Smooth muscle cell (in vitro differentiated cells): Measurements from ENCODE around the gene TATDN3. TPM values are rescaled to one million over a fixed set of nuclear protein-coding genes. Genes with fewer than 3 reads are reported as not detected.
A peak's percentile ranks its signal among the peaks of the same experiment; 100 is the strongest.
"Not testable (repeated sequence)": the region's sequence is repeated elsewhere in the genome, so short reads cannot be mapped to it uniquely, and the experiment has no call there.

Source experiments
- DNase-seq: peaks from one replicate; lab custom pipeline; 2025; ENCODE audit not compliant: unreplicated experiment; lab: John Stamatoyannopoulos, UW
- H2AFZ ChIP-seq: fragments of 200-600 bp; sonication (generic); 2 replicates; pipeline ENCODE4 v1.6.0; 2016; ENCODE audit warnings: antibody characterized with exemption, low read depth, mild to moderate bottlenecking
- H3F3A ChIP-seq: fragments of 200-600 bp; sonication (generic); 2 replicates; pipeline ENCODE4 v1.6.0; 2017; ENCODE audit warnings: antibody characterized with exemption, low read depth
- H3K27ac ChIP-seq: fragments of 200-600 bp; sonication (generic); 2 replicates; pipeline ENCODE4 v1.5.1; 2016; ENCODE audit warnings: low read depth, mild to moderate bottlenecking
- H3K27me3 ChIP-seq: fragments of 200-600 bp; sonication (generic); 2 replicates; pipeline ENCODE4 v1.6.1; 2016; ENCODE audit warnings: low read depth, mild to moderate bottlenecking
- H3K36me3 ChIP-seq: fragments of 200-600 bp; sonication (generic); 2 replicates; pipeline ENCODE4 v1.5.1; 2016; ENCODE audit warnings: low read depth
- H3K4me1 ChIP-seq: fragments of 200-600 bp; sonication (generic); 2 replicates; pipeline ENCODE4 v1.5.1; 2016; ENCODE audit warnings: low read depth
- H3K4me2 ChIP-seq: fragments of 200-600 bp; sonication (generic); 2 replicates; pipeline ENCODE4 v1.6.0; 2016; ENCODE audit warnings: mild to moderate bottlenecking
- H3K4me3 ChIP-seq: fragments of 200-600 bp; sonication (generic); 2 replicates; pipeline ENCODE4 v1.5.1; 2016; ENCODE audit warnings: mild to moderate bottlenecking
- H3K79me2 ChIP-seq: fragments of 200-600 bp; sonication (generic); 2 replicates; pipeline ENCODE4 v1.6.0; 2016; ENCODE audit warnings: low read depth, mild to moderate bottlenecking
- H3K9ac ChIP-seq: fragments of 200-600 bp; sonication (generic); 2 replicates; pipeline ENCODE4 v1.6.0; 2016; ENCODE audit warnings: low read depth
- H3K9me3 ChIP-seq: fragments of 200-600 bp; sonication (generic); replicated peaks from 2 replicates; pipeline ENCODE4 v1.5.1; 2016; ENCODE audit warnings: low read depth
- H4K20me1 ChIP-seq: fragments of 200-600 bp; sonication (generic); 2 replicates; pipeline ENCODE4 v1.6.0; 2016; ENCODE audit warnings: low read depth
- CTCF ChIP-seq: fragments of 200-600 bp; sonication (generic); IDR thresholded peaks from 2 replicates; pipeline ENCODE4 v1.5.1; 2017; ENCODE audit warnings: borderline replicate concordance, mild to moderate bottlenecking, antibody characterized with exemption; ENCODE audit not compliant: insufficient read depth, poor library complexity, severe bottlenecking
- WGBS: methylation state at CpG from one replicate; pipeline ENCODE4 v1.1.7; 2016; ENCODE audit warnings: low lambda C conversion rate; 5-methylcytosine and 5-hydroxymethylcytosine counted together
- polyA plus RNA-seq: library from polyadenylated mRNA; unstranded; fragments of >200 nt; fragmentation: Nextera tagmentation; extraction: Ambion mirVana; gene quantifications from 2 replicates; pipeline ENCODE4 v1.2.1, GENCODE V29; 2016
- total RNA-seq: library from RNA; depleted of rRNA; stranded (reverse); fragments of >200 nt; gene quantifications from 2 replicates; pipeline ENCODE4 v1.2.3, GENCODE V29; 2014

Gene TATDN3
- total and polyA plus RNA-seq, 2 experiments from 2014 or later, result 14.3 to 46.7 TPM

GRCh38 chr1:212759683-212760082, 32.0 kb upstream of the TATDN3 start:
- Histone ChIP-seq H3K79me2 (peaks cover 25% of the 10 kb centered on the region), H3K36me3 (no peaks in the 10 kb centered on the region), H4K20me1 (peaks cover 24% of the 10 kb centered on the region), H3K4me1 (no peaks in the 10 kb centered on the region), H3K9ac (no peak overlapping the region), H2AFZ (no peak overlapping the region), H3K9me3 (no peaks in the 10 kb centered on the region), H3F3A (no peaks in the 10 kb centered on the region), H3K27me3 (no peaks in the 10 kb centered on the region), H3K4me3 (no peak overlapping the region), H3K4me2 (no peak overlapping the region), H3K27ac (no peak overlapping the region)
- no peak for TF ChIP-seq CTCF
- 97% methylated on average over 5 of the region's 5 CpGs for WGBS
- DNase-seq, result no peak

GRCh38 chr1:212760126-212760823, 31.4 kb upstream of the TATDN3 start:
- no peak overlapping the region for H3K4me3 ChIP-seq
- H3K36me3 ChIP-seq, result no peaks in the 10 kb centered on the region
- H3K4me1 ChIP-seq, result no peaks in the 10 kb centered on the region
- no peak overlapping the region for H3K27ac ChIP-seq
- peaks cover 24% of the 10 kb centered on the region for H4K20me1 ChIP-seq
- H2AFZ ChIP-seq, result no peak overlapping the region
- H3K4me2 ChIP-seq, result no peak overlapping the region
- peaks cover 25% of the 10 kb centered on the region for H3K79me2 ChIP-seq
- no peaks in the 10 kb centered on the region for H3K9me3 ChIP-seq
- DNase-seq, result no peak
- peak; percentile 17 for TF ChIP-seq CTCF
- 91% methylated on average over 10 of the region's 10 CpGs for WGBS
- no peaks in the 10 kb centered on the region for H3F3A ChIP-seq
- H3K9ac ChIP-seq, result no peak overlapping the region
- no peaks in the 10 kb centered on the region for H3K27me3 ChIP-seq

- Histone ChIP-seq H3K9me3 (no peaks in the 10 kb centered on the region), H4K20me1 (peaks cover 24% of the 10 kb centered on the region), H3K79me2 (peaks cover 25% of the 10 kb centered on the region), H3K4me2 (no peak overlapping the region), H3F3A (no peaks in the 10 kb centered on the region), H3K9ac (no peak overlapping the region), H2AFZ (no peak overlapping the region), H3K4me1 (no peaks in the 10 kb centered on the region), H3K27ac (no peak overlapping the region), H3K27me3 (no peaks in the 10 kb centered on the region), H3K4me3 (no peak overlapping the region), H3K36me3 (no peaks in the 10 kb centered on the region)
- 94% methylated on average over 4 of the region's 4 CpGs for WGBS
- DNase-seq, result no peak
- TF ChIP-seq CTCF, result no peak
Measured at GRCh38 chr1:212762234-212762633, 29.5 kb upstream of the TATDN3 start.

GRCh38 chr1:212762839-212763238, 28.9 kb upstream of the TATDN3 start:
- no peak for DNase-seq
- no peak overlapping the region for H2AFZ ChIP-seq
- no peak for TF ChIP-seq CTCF
- H3F3A ChIP-seq, result no peaks in the 10 kb centered on the region
- WGBS, result 96% methylated on average over 9 of the region's 9 CpGs
- H3K4me2 ChIP-seq, result no peak overlapping the region
- H3K27ac ChIP-seq, result no peak overlapping the region
- no peaks in the 10 kb centered on the region for H3K27me3 ChIP-seq
- H3K4me3 ChIP-seq, result no peak overlapping the region
- no peaks in the 10 kb centered on the region for H3K9me3 ChIP-seq
- H3K4me1 ChIP-seq, result no peaks in the 10 kb centered on the region
- peaks cover 24% of the 10 kb centered on the region for H4K20me1 ChIP-seq
- no peak overlapping the region for H3K9ac ChIP-seq
- peaks cover 31% of the 10 kb centered on the region for H3K79me2 ChIP-seq
- no peaks in the 10 kb centered on the region for H3K36me3 ChIP-seq

- WGBS, result 100% methylated on average over 1 of the region's 1 CpG
- Histone ChIP-seq H3K79me2 (peaks cover 24% of the 10 kb centered on the region), H4K20me1 (peaks cover 16% of the 10 kb centered on the region)
- not testable (repeated sequence) for H3K9ac ChIP-seq, H3K4me1 ChIP-seq, H3K4me2 ChIP-seq, H3K27ac ChIP-seq, H3K9me3 ChIP-seq, H3F3A ChIP-seq, H3K36me3 ChIP-seq, H3K4me3 ChIP-seq, H3K27me3 ChIP-seq, DNase-seq, H2AFZ ChIP-seq
Measured at GRCh38 chr1:212764718-212765281, 26.9 kb upstream of the TATDN3 start.
